Measurements from ENCODE around the gene LRRC53. TPM values are rescaled to one million over a fixed set of nuclear protein-coding genes. Genes with fewer than 3 reads are reported as not detected.

Gene LRRC53
- total RNA-seq (2013), result not detected
- polyA plus RNA-seq, result not detected
- not detected in 2 replicates for polyA minus RNA-seq
- total RNA-seq, result 0 to 1.2 (median 0) reads per million in 11 experiments

GRCh38 chr1:74512170-74512915, at the start of gene LRRC53:
LRRC53 (minus strand) TSS chr1:74512611; CDS start chr1:74483349, 29,262 bp downstream.
- H2AFZ ChIP-seq (ENCODE audit: insufficient read depth, low read depth, low read length, poor library complexity, severe bottlenecking), result no peak within 1 kb of the TSS
- DNase-seq, result no peak
- no peaks in the 10 kb centered on the region for H3K36me3 ChIP-seq (replicated peaks in 1 of 2; ENCODE audit: control insufficient read depth in 1 of 2, insufficient read depth in 2 of 2, low read length in 2 of 2)
- H3K4me1 Mint-ChIP-seq, result no peaks in the 10 kb centered on the region
- WGBS (ENCODE audit: insufficient coverage), result 57% methylated on average over 1 of the region's 2 CpGs
- H3K36me3 Mint-ChIP-seq, result no peaks in the 10 kb centered on the region
- no peak within 1 kb of the TSS for H3K4me3 Mint-ChIP-seq
- no peaks in the 10 kb centered on the region for H3K9me3 ChIP-seq (replicated peaks in 1 of 2; ENCODE audit: control insufficient read depth in 1 of 2, insufficient read depth in 1 of 2, low read length in 2 of 2)
- H3K4me3 ChIP-seq (replicated peaks in 1 of 3; ENCODE audit: low read depth in 2 of 3, low read length in 3 of 3), result no peak within 1 kb of the TSS
- no peak within 1 kb of the TSS for H3K4me2 ChIP-seq (replicated peaks; ENCODE audit: extremely low read depth, low read length, poor library complexity, severe bottlenecking)
- peaks cover 0 to 5% (median 0%) of the 10 kb centered on the region in 7 donors for H3K9me3 Mint-ChIP-seq
- no peak for TF ChIP-seq CTCF (IDR thresholded peaks at IDR 0.05)
- no peaks in the 10 kb centered on the region for H3K4me1 ChIP-seq (ENCODE audit: control insufficient read depth in 1 of 2, insufficient read depth in 2 of 2, low read length in 2 of 2)
- peaks cover 0 to 4% (median 0%) of the 10 kb centered on the region in 3 donors for H3K27me3 Mint-ChIP-seq (ENCODE audit: low read depth in 3 of 3)
- H3K27ac Mint-ChIP-seq, result no peak within 1 kb of the TSS
- intact Hi-C loops (cut with micrococcal nuclease), result no loop called here
- H3K79me2 ChIP-seq (ENCODE audit: insufficient read depth, low read length), result no peaks in the 10 kb centered on the region
- no peaks in the 10 kb centered on the region for H3K27me3 ChIP-seq (ENCODE audit: control insufficient read depth in 2 of 2, insufficient read depth in 2 of 2, low read length in 2 of 2)
- H3K27ac ChIP-seq (ENCODE audit: low read depth in 1 of 2, low read length in 2 of 2), result no peak within 1 kb of the TSS
- H3K9ac ChIP-seq (ENCODE audit: insufficient read depth, low read length, poor library complexity, severe bottlenecking), result no peak within 1 kb of the TSS
- no peaks in the 10 kb centered on the region for H4K20me1 ChIP-seq (ENCODE audit: insufficient read depth, low read length)

GRCh38 chr1:74549932-74550331, 37.5 kb upstream of the LRRC53 start:
- no peak overlapping the region for H3K27ac Mint-ChIP-seq
- H3K4me3 ChIP-seq (replicated peaks in 1 of 3; ENCODE audit: low read depth in 2 of 3, low read length in 3 of 3), result no peak overlapping the region
- no peaks in the 10 kb centered on the region for H3K79me2 ChIP-seq (ENCODE audit: insufficient read depth, low read length)
- no peak for DNase-seq
- H3K4me3 Mint-ChIP-seq, result no peak overlapping the region
- 100% methylated on average over 2 of the region's 2 CpGs for WGBS (ENCODE audit: insufficient coverage)
- H3K4me1 ChIP-seq (ENCODE audit: control insufficient read depth in 1 of 2, insufficient read depth in 2 of 2, low read length in 2 of 2), result no peaks in the 10 kb centered on the region
- no peak overlapping the region for H3K27ac ChIP-seq (ENCODE audit: low read depth in 1 of 2, low read length in 2 of 2)
- no peaks in the 10 kb centered on the region for H3K9me3 ChIP-seq (replicated peaks in 1 of 2; ENCODE audit: control insufficient read depth in 1 of 2, insufficient read depth in 1 of 2, low read length in 2 of 2)
- intact Hi-C loops (cut with micrococcal nuclease), result no loop called here
- no peaks in the 10 kb centered on the region for H3K4me1 Mint-ChIP-seq
- no peaks in the 10 kb centered on the region for H3K27me3 ChIP-seq (ENCODE audit: control insufficient read depth in 2 of 2, insufficient read depth in 2 of 2, low read length in 2 of 2)
- H3K27me3 Mint-ChIP-seq (ENCODE audit: low read depth in 3 of 3), result peaks cover 0 to 2% (median 1%) of the 10 kb centered on the region in 3 donors
- no peaks in the 10 kb centered on the region for H3K36me3 ChIP-seq (replicated peaks in 1 of 2; ENCODE audit: control insufficient read depth in 1 of 2, insufficient read depth in 2 of 2, low read length in 2 of 2)
- no peak overlapping the region for H2AFZ ChIP-seq (ENCODE audit: insufficient read depth, low read depth, low read length, poor library complexity, severe bottlenecking)
- no peaks in the 10 kb centered on the region for H3K36me3 Mint-ChIP-seq
- no peaks in the 10 kb centered on the region for H4K20me1 ChIP-seq (ENCODE audit: insufficient read depth, low read length)
- H3K9me3 Mint-ChIP-seq, result peaks cover 0 to 11% (median 6%) of the 10 kb centered on the region in 7 donors
- H3K4me2 ChIP-seq (replicated peaks; ENCODE audit: extremely low read depth, low read length, poor library complexity, severe bottlenecking), result no peak overlapping the region
- no peak overlapping the region for H3K9ac ChIP-seq (ENCODE audit: insufficient read depth, low read length, poor library complexity, severe bottlenecking)
- TF ChIP-seq CTCF (IDR thresholded peaks at IDR 0.05), result no peak
